ENCODE results near the gene AQP2.

GRCh38 chr12:49909826-49910225 is 40.7 kb upstream of the AQP2 start:
- TF ChIP-seq, protein P1, sequence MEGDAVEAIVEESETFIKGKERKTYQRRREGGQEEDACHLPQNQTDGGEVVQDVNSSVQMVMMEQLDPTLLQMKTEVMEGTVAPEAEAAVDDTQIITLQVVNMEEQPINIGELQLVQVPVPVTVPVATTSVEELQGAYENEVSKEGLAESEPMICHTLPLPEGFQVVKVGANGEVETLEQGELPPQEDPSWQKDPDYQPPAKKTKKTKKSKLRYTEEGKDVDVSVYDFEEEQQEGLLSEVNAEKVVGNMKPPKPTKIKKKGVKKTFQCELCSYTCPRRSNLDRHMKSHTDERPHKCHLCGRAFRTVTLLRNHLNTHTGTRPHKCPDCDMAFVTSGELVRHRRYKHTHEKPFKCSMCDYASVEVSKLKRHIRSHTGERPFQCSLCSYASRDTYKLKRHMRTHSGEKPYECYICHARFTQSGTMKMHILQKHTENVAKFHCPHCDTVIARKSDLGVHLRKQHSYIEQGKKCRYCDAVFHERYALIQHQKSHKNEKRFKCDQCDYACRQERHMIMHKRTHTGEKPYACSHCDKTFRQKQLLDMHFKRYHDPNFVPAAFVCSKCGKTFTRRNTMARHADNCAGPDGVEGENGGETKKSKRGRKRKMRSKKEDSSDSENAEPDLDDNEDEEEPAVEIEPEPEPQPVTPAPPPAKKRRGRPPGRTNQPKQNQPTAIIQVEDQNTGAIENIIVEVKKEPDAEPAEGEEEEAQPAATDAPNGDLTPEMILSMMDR (conservative IDR thresholded peaks at IDR 0.05) = no peak
- no peak for TF ChIP-seq ZFX (IDR thresholded peaks at IDR 0.05)

Data from C4-2B (cell line).